Measurements from ENCODE around the gene SUSD3. TPM values are rescaled to one million over a fixed set of nuclear protein-coding genes. Genes with fewer than 3 reads are reported as not detected.

SUSD3 gene
- 2.7 and 7.2 TPM in 2 replicates for total RNA-seq

DNA sequence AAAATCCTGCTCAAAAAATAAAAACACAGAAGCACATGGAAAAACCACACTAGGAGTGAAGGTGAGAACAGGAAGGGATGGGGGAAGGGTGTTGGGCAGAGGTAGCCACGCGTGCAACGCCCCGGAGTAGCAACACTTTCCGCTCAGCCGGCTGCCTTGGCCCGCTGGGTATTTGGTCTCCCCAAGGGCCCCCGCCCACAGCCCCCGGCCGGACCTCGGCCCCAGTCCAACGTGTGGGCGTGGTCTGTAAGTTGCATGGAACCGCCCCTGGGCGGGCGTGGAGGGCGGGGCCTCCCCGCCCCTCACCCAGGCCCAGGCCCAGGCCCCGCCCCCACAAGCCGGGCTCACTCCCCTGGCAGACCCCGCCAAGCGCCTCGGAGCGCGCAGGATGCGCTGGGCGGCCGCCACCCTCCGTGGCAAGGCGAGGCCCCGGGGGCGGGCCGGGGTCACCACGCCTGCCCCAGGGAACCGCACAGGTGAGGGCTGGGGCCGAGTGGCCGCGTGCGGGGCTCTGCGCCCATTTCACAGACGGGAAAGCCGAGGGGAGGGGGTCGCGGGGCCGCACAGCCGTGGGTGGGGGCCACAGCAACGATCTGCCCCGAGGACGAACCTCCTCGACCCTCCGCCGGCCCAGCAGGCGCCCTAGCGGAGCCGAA is at the start of gene SUSD3:
SUSD3 (plus strand) TSS at position 347 of the 656 bp plus-strand sequence; CDS start at position 389, 42 bp downstream.

DNA sequence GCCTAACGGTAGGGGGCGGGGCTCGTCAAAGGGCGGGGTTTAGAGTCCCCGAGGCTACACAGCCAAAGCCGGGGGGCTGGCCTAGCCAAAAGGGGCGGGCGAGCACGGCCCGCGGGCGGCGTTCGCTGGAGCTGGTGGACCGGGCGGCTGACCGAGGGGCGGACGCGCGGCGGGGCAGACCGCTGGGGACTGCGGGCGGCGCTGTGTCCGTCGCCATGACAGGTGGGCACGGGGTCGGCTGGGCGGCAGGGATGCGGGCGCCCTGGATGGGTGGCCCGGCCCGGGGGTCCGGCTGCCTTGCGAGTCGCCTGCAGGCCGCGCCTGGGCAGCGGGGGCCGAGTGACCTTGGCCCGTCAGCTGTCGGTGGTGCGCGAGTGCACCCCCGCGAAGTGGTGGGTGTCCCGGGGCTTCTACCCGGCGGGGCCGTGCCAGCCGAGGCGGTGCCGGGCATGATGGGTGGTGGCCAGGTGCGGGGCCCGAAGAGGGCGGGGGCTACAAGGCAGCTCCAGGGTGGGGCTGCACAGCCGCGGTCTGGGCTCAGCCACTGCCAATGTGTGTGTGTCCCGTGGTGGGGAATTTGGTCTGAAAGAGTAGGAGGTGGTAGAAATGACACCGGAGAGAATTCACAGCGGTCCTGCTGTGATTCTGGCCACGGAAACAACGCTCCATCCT is 37.8 kb downstream of the SUSD3 start, which contains the start of gene CARD19:
CARD19 (plus strand) TSS at position 87 of the 672 bp plus-strand sequence; CDS start at position 216, 129 bp downstream.

DNA sequence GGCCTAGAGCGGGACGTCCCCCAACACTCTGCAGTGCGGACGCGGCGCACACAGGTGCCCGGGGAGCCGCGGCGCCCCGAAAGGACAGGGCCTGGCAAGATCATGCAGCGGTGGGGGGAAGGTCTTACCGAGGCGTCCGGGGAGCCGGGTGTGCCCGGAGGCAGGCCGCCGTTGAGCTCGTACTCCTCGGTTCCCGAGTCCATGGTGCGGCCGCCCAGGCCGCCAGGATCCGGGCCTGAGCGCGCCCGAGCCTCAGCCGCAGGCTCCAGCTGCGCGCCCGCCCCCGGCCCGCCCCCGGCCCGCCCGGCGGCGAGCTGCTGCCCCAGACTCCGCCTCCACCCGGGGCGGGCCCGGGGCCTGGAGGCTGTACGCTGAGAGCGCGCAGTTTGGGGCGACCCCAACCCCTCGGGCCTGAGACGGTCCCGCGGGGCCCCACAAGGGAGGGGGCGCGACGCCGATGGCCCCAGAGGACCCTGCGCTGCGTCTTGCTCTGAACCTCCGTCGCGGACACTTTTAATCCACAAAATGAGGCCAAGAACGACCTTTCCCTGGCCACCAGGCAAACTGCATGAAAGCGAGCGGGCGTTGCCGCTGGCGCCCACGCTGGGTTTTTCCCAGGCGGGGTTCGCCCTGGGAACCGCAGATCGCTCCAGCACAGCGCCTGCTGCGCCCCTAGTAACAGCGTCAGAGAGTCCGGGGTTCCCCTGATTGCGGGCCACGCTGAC is 75.7 kb downstream of the SUSD3 start, which contains the start of gene NINJ1:
NINJ1 (minus strand) TSS at position 237 of the 725 bp plus-strand sequence; CDS start at position 203, 34 bp downstream.

Other genes with a start within 250 kb of the SUSD3 start
- gene ZNF484, start 180.7 kb upstream of the SUSD3 start, total RNA-seq, result 17.9 and 24.5 TPM in 2 replicates
- gene FGD3, start 111.2 kb upstream of the SUSD3 start, total RNA-seq, result not detected in 2 replicates
- gene CARD19, start 37.5 kb downstream of the SUSD3 start, total RNA-seq, result 20.1 and 23.9 TPM in 2 replicates
- gene NINJ1, start 75.5 kb downstream of the SUSD3 start, total RNA-seq, result 24.7 and 25.4 TPM in 2 replicates
- gene WNK2, start 125.4 kb downstream of the SUSD3 start, total RNA-seq, result 0.11 and 0.13 TPM in 2 replicates

All from articular chondrocyte of knee joint (primary cell).